ENCODE results near the gene CMA1.
"Not testable (repeated sequence)": the region's sequence is repeated elsewhere in the genome, so short reads cannot be mapped to it uniquely, and the experiment has no call there.

Gene CMA1

DNA sequence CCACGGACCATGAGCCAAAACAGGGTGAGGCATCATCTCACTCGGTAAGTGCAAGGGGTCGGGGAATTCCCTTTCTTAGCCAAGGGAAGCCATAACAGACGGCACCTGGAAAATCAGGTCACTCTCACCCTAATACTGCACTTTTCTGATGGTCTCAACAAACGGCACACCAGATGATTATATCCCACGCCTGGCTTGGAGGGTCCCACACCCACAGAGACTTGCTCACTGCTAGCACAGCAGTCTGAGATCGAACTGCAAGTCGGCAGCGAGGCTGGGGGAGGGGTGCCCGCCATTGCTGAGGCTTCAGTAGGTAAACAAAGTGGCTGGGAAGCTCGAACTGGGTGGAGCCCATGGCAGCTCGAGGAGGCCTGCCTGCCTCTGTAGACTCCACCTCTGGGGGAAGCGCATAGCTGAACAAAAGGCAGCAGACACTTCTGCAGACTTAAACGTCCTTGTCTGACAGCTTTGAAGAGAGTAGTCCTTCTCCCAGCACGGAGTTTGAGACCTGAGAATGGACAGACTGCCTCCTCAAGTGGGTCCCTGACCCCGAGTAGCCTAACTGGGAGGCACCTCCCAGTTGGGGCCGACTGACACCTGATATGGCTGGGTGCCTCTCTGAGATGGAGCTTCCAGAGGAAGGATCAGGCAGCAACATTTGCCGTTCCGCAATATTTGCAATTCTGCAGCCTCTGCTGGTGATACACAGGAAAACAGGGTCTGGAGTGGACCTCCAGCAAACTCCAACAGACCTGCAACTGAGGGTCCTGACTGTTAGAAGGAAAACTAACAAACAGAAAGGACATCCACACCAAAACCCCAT lies 16.3 kb downstream of the CMA1 start:
- H3K27me3 Mint-ChIP-seq, result peaks cover 24% of the 10 kb centered on the region
- H3K9me3 Mint-ChIP-seq; ATAC-seq (replicated peaks; ENCODE audit: extremely low read depth, poor library complexity, severe bottlenecking); DNase-seq (ENCODE audit: low spot score in 2 of 2); H3K27ac Mint-ChIP-seq (ENCODE audit: low read depth); H3K36me3 Mint-ChIP-seq (ENCODE audit: insufficient read depth); H3K4me1 Mint-ChIP-seq; H3K4me3 Mint-ChIP-seq: not testable (repeated sequence)

DNA sequence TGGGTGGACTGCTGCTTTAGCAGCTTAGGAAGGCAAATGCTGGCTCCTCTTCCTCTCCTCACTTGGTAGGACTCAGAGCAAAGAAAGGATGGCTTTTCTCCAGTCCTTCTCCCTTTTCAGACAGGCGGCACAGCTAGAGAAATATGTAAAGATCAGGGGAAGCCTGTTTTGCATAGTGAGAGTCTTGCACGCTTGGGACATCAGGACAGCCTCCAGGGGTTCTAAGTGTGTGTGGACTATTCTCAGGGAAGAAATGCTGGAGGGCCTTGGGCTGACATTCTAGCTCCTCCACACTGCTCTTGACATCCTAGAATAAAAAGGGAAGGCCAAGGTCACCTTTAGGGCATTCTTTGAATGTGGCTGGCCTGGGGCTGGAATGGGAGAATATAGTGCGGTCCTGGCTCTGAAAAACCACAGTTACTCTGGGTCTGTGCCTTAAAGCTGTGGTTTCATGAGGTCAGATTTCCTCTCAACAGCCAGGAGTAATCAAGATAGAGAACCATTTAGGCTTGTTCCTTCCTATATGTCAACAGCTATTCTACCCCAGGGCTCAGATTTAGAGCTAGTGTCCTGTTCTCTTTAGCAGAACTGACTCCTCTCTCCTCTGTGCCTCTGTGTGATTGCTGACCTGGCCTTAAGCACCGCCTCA lies 24.3 kb downstream of the CMA1 start:
- peaks cover 20% of the 10 kb centered on the region for H3K4me1 Mint-ChIP-seq

DNA sequence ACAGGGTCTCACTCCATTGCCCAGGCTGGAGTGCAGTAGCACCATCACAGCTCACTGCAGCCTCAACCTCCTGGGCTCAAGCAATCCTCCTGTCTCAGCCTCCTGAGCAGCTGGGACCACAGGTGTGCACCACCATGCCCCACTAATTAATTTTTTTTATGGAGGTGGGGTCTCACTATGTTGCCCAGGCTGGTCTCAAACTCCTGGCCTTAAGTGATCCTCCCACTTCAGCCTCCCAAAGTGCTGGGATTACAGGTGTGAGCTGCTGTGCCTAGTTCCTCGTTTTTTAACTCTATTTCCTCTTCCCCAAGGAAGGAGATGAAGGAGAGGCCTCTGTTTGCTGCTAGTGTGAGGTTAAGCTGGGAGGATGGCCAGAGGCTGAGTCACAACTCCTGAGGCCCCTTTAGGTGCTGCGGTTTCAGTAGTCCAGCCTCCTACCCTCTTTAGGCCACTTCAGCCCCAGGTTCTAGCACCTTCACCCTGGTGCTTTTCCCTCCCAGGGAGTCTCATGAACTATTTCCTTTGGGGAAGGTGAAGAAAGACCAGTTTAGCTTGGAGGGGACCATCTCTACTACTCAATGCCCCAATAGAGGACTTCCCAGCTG lies 25.3 kb downstream of the CMA1 start:
- not testable (repeated sequence) for ATAC-seq (replicated peaks; ENCODE audit: extremely low read depth, poor library complexity, severe bottlenecking); H3K27ac Mint-ChIP-seq (ENCODE audit: low read depth); H3K27me3 Mint-ChIP-seq

More for the DNA sequence above, 24.3 kb downstream of the CMA1 start:
- Mint-ChIP-seq H3K4me3 (no peak overlapping the region), H3K9me3 (no peaks in the 10 kb centered on the region), H3K27me3 (no peaks in the 10 kb centered on the region), H3K36me3 (ENCODE audit: insufficient read depth) (no peaks in the 10 kb centered on the region), H3K27ac (ENCODE audit: low read depth) (no peak overlapping the region)
- no peak for DNase-seq (ENCODE audit: low spot score in 2 of 2)
- no peak for ATAC-seq (replicated peaks; ENCODE audit: extremely low read depth, poor library complexity, severe bottlenecking)

DNA sequence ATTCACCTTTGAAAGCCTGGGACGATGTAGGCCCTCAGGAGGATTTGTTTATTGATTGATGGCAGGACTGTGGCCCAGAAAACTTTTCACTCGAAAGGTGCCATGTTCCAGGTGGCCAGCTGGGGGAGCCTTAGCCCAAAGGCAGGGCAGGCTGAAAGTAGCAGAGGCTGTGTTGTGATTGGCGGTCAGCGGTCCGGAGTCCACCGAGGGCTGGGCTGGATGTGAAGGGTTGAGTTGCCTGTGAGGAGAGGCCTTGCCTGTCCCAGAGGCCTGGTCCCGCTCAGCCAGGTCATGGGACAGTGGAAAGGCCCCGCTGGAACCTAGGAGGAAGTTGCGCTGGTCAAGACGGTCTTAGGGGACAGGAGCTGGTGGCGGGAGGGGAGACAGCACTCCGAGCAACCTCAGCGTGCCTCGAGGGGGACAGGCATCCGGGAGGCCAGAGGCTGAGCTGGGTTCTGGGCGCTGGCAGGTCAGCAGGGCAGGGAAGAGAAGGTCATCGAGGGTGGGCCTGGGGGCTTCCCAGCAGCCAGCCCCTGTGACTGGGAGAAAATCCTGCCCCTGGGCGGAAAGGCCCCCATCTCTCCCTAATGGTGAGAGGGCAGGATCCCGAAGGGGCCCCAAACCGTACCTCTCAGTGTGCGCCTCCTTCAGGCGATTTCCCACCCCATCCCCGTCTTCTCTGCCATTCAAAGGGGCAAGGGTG lies 26.3 kb downstream of the CMA1 start:
- Mint-ChIP-seq H3K27ac (ENCODE audit: low read depth) (peak overlapping the region; percentile 60), H3K9me3 (no peaks in the 10 kb centered on the region), H3K36me3 (ENCODE audit: insufficient read depth) (peaks cover under 1% of the 10 kb centered on the region), H3K4me3 (peak overlapping the region; percentile 33), H3K4me1 (peaks cover 20% of the 10 kb centered on the region), H3K27me3 (no peaks in the 10 kb centered on the region)
- ATAC-seq (replicated peaks; ENCODE audit: extremely low read depth, poor library complexity, severe bottlenecking) (no peak), DNase-seq (ENCODE audit: low spot score in 2 of 2) (peak in 1 of 2 donors; percentile 17)

More for the DNA sequence above, 25.3 kb downstream of the CMA1 start:
- not testable (repeated sequence) for H3K4me3 Mint-ChIP-seq; DNase-seq (ENCODE audit: low spot score in 2 of 2); H3K36me3 Mint-ChIP-seq (ENCODE audit: insufficient read depth); H3K9me3 Mint-ChIP-seq
- H3K4me1 Mint-ChIP-seq, result peaks cover 20% of the 10 kb centered on the region

DNA sequence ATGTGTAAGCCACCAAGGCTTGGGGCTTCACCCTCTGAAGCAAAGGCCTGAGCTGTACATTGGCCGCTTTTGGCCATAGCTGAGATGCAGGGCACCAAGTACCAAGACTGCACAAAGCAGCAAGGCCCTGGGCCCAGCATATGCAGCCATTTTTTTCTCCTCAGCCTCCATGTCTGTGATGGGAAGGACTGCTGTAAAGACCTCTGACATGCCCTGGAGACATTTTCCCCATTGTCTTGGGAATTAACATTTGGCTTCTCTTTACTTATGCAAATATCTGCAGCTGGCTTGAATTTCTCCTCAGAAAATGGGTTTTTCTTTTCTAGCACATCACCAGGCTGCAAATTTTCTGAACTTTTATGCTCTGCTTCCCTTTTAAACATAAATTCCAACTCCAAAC lies 28.1 kb downstream of the CMA1 start:
- H3K9me3 Mint-ChIP-seq; H3K27ac Mint-ChIP-seq (ENCODE audit: low read depth); H3K27me3 Mint-ChIP-seq; H3K4me3 Mint-ChIP-seq; H3K36me3 Mint-ChIP-seq (ENCODE audit: insufficient read depth); ATAC-seq (replicated peaks; ENCODE audit: extremely low read depth, poor library complexity, severe bottlenecking); DNase-seq (ENCODE audit: low spot score in 2 of 2): not testable (repeated sequence)
- peaks cover 20% of the 10 kb centered on the region for H3K4me1 Mint-ChIP-seq

DNA sequence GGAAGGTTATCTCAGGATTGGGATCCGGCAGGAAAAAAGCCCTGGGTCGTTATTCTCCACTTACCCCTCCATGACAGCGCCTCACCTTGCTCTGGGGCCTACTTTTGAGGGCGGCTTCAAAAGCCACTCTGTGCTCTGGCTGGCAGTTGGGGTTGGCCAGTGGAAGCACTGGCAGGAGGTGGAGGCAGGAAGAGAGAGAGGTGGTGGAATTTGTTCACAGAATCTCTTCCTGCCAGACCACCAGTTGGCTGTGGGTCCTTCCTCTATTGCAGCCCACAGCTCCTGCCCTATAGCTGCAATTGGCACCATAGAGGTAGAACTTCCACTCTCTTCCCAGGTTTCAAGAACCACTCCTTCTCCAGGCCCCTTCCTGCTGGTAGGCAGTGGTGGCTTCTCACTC lies 32.8 kb downstream of the CMA1 start:
- H3K9me3 Mint-ChIP-seq, result no peaks in the 10 kb centered on the region
- H3K27me3 Mint-ChIP-seq, result no peaks in the 10 kb centered on the region
- no peak for DNase-seq (ENCODE audit: low spot score in 2 of 2)
- H3K4me3 Mint-ChIP-seq, result no peak overlapping the region
- no peaks in the 10 kb centered on the region for H3K4me1 Mint-ChIP-seq
- H3K27ac Mint-ChIP-seq (ENCODE audit: low read depth), result no peak overlapping the region
- peaks cover 2% of the 10 kb centered on the region for H3K36me3 Mint-ChIP-seq (ENCODE audit: insufficient read depth)
- ATAC-seq (replicated peaks; ENCODE audit: extremely low read depth, poor library complexity, severe bottlenecking), result no peak

DNA sequence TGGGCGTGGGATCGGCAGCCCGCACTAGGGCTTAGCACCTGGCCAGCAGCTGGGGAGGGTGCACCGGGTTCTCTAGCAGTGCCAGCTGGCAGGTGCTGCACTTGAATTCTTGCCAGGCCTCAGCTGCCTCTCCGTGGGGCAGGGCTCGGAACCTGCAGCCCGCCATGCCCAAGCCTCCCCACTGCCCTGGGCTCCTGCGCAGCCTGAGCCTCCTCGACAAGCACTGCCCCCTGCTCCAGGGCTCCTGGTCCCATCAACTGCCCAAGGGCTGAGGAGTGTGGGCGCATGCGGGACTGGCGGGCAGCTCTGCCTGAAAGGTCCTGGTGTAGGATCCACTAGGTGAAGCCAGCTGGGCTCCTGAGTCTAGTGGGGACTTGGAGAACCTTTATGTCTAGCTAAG lies 34.9 kb downstream of the CMA1 start:
- Mint-ChIP-seq H3K4me3 (no peak overlapping the region), H3K27me3 (no peaks in the 10 kb centered on the region), H3K9me3 (no peaks in the 10 kb centered on the region), H3K4me1 (no peaks in the 10 kb centered on the region), H3K36me3 (ENCODE audit: insufficient read depth) (peaks cover 2% of the 10 kb centered on the region), H3K27ac (ENCODE audit: low read depth) (no peak overlapping the region)
- DNase-seq (ENCODE audit: low spot score in 2 of 2) (no peak), ATAC-seq (replicated peaks; ENCODE audit: extremely low read depth, poor library complexity, severe bottlenecking) (no peak)

DNA sequence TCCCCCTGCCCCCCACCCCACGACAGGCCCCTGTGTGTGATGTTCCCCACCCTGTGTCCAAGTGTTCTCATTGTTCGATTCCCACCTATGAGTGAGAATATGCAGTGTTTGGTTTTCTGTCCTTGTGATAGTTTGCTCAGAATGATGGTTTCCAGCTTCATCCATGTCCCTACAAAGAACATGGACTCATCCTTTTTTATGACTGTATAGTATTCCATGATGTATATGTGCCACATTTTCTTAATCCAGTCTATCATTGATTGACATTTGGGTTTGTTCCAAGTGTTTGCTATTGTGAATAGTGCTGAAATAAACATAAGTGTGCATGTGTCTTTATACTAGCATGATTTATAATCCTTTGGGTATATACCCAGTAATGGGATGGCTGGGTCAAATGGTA lies 37.6 kb downstream of the CMA1 start:
- H3K36me3 Mint-ChIP-seq (ENCODE audit: insufficient read depth); H3K4me3 Mint-ChIP-seq; H3K4me1 Mint-ChIP-seq; ATAC-seq (replicated peaks; ENCODE audit: extremely low read depth, poor library complexity, severe bottlenecking); H3K27me3 Mint-ChIP-seq; H3K9me3 Mint-ChIP-seq; H3K27ac Mint-ChIP-seq (ENCODE audit: low read depth); DNase-seq (ENCODE audit: low spot score in 2 of 2): not testable (repeated sequence)

DNA sequence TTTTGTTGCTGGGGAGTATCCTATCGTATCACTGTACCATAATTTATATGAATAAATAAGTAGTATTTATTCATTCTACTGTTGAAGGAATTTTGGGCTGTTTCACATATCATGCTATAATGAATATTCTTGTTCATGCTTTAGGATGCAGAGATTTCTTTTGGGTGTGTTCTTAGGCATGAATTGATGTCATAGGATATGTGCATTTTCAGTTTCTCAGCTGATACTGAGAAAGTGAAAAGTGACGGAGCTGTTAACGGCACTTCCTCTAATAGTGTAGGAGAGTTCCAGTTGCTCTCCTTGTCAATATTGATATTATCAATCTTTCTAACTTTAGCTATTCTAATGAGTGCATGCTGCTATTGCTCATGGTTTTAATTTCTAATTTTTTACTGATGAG lies 42.3 kb downstream of the CMA1 start:
- Mint-ChIP-seq H3K27me3 (peaks cover 10% of the 10 kb centered on the region), H3K36me3 (ENCODE audit: insufficient read depth) (no peaks in the 10 kb centered on the region), H3K4me1 (peaks cover 17% of the 10 kb centered on the region), H3K9me3 (no peaks in the 10 kb centered on the region), H3K4me3 (no peak overlapping the region), H3K27ac (ENCODE audit: low read depth) (no peak overlapping the region)
- DNase-seq (ENCODE audit: low spot score in 2 of 2) (no peak), ATAC-seq (replicated peaks; ENCODE audit: extremely low read depth, poor library complexity, severe bottlenecking) (no peak)

DNA sequence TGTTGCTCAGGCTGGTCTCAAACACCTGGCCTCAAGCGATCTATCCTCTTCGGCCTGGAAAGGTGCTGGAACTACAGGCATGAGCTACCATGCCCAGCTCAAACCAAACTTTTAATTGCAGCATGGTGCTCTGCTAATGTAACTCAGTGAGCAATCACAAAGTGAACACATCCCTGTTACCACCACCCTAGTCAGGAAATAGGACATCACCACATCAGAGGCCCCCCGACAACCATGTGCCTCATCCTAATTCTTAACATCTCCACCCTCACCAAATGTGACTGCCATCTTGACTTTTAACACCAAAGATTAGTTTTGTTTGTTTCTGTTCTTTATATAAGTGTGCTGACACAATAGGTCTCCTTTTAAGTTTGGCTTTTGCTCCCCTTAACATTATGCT lies 42.7 kb downstream of the CMA1 start:
- no peaks in the 10 kb centered on the region for H3K36me3 Mint-ChIP-seq (ENCODE audit: insufficient read depth)
- DNase-seq (ENCODE audit: low spot score in 2 of 2) (no peak), ATAC-seq (replicated peaks; ENCODE audit: extremely low read depth, poor library complexity, severe bottlenecking) (no peak)
- no peaks in the 10 kb centered on the region for H3K9me3 Mint-ChIP-seq
- H3K27ac Mint-ChIP-seq (ENCODE audit: low read depth), result no peak overlapping the region
- H3K27me3 Mint-ChIP-seq, result peaks cover 10% of the 10 kb centered on the region
- H3K4me3 Mint-ChIP-seq, result no peak overlapping the region
- peaks cover 17% of the 10 kb centered on the region for H3K4me1 Mint-ChIP-seq

DNA sequence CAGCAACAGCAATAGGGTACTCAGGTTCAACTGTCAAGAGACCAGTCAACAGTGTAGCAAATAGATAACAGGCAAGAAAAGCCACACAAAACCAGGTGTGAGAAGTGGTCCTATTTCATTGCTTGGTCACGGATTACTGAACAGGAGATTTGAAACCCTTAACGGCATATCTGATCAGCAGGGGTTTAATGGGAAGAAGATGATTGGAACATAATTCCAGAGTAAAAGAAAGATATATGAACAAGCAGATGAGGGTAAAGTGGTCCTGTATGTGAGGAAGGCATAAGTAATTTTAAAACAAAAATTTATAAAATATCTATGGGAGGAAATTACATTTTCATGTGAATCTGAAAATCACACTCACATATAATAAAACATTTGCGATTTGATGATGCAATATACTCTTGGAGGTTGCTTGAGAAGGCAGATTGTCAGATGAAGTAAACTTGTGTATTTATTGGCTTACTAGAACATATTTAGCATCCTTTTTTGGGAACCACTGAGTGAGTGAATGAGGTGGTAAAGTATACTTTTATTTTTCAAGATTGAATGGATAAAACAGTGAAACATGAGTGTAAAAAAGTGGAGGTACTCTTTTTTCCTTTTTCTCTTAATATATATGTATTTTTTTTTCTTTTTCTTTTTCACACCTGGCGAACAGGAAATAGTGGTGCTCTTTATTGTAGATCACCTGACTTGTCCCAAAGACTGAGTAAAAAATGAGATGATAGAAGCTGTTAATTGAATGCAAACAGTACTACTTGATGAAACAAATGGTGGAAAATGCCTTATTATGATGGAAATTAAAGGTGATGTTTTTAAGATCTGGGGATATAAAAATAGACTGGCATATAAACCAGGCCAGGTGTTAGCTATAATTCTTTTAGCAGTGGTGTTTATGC lies 43.9 kb downstream of the CMA1 start:
- no peak overlapping the region for H3K27ac Mint-ChIP-seq (ENCODE audit: low read depth)
- H3K4me3 Mint-ChIP-seq, result peak overlapping the region; percentile 52
- H3K36me3 Mint-ChIP-seq (ENCODE audit: insufficient read depth), result no peaks in the 10 kb centered on the region
- H3K27me3 Mint-ChIP-seq, result peaks cover 10% of the 10 kb centered on the region
- peaks cover 17% of the 10 kb centered on the region for H3K4me1 Mint-ChIP-seq
- ATAC-seq (replicated peaks; ENCODE audit: extremely low read depth, poor library complexity, severe bottlenecking) (no peak), DNase-seq (ENCODE audit: low spot score in 2 of 2) (no peak)
- H3K9me3 Mint-ChIP-seq, result no peaks in the 10 kb centered on the region

All from central memory CD8-positive, alpha-beta T cell (primary cell).